PC-3 (cell line): Measurements from ENCODE around the gene DDX54. TPM values are rescaled to one million over a fixed set of nuclear protein-coding genes. Genes with fewer than 3 reads are reported as not detected.

Experiments used
- ATAC-seq: fragments of 200-7000 bp; cut with Tn5 transposase; 2 replicates; pipeline ENCODE4 v1.9.1; 2020; ENCODE audit warnings: mild to moderate bottlenecking, moderate library complexity
- BruUV-seq: library from RNA; stranded (reverse); fragments of 400-500 nt; replicated peaks from 2 replicates; lab custom pipeline; 2021; lab: Mats Ljungman, UMichigan
- CTCF ChIA-PET: fragments of 300-600 bp; sonication (Branson Sonifier 250); formaldehyde crosslinking; loops from one replicate; lab custom pipeline; 2022; ENCODE audit warnings: antibody characterized with exemption; lab: Charles Lee
- POLR2A ChIA-PET: fragments of 300-600 bp; sonication (Branson Sonifier 250); formaldehyde crosslinking; loops from one replicate; lab custom pipeline; 2022; ENCODE audit warnings: antibody characterized with exemption; ENCODE audit not compliant: unreplicated experiment; lab: Charles Lee
- DNase-seq: peaks from one replicate; pipeline ENCODE4 v3.0.0-alpha.2; 2015
- H2AFZ ChIP-seq: fragments of 300-600 bp; sonication (generic); 2 replicates; pipeline ENCODE4 v1.6.0; 2016; ENCODE audit warnings: antibody characterized with exemption, low read length
- H3F3A ChIP-seq: fragments of 300-600 bp; sonication (generic); one replicate; pipeline ENCODE4 v1.6.0; 2017; ENCODE audit warnings: antibody characterized with exemption, low read length, control low read depth, mild to moderate bottlenecking; ENCODE audit not compliant: unreplicated experiment
- H3K27ac ChIP-seq: fragments of 300-600 bp; sonication (generic); 2 replicates; pipeline ENCODE4 v1.5.1; 2016; ENCODE audit warnings: mild to moderate bottlenecking, low read length
- H3K27me3 ChIP-seq: fragments of 300-600 bp; sonication (generic); 2 replicates; pipeline ENCODE4 v1.6.1; 2016; ENCODE audit warnings: low read length, mixed read lengths
- H3K36me3 ChIP-seq: fragments of 300-600 bp; sonication (generic); 2 replicates; pipeline ENCODE4 v1.6.1; 2016; ENCODE audit warnings: low read depth, mixed run types, low read length, mixed read lengths
- H3K4me1 ChIP-seq: fragments of 300-600 bp; sonication (generic); 2 replicates; pipeline ENCODE4 v1.5.1; 2016; ENCODE audit warnings: low read length; ENCODE audit not compliant: insufficient read depth
- H3K4me2 ChIP-seq: fragments of 300-600 bp; sonication (generic); 2 replicates; pipeline ENCODE4 v1.6.0; 2016; ENCODE audit warnings: low read length
- H3K4me3 ChIP-seq: fragments of 300-600 bp; sonication (generic); 2 replicates; pipeline ENCODE4 v1.5.1; 2016; ENCODE audit warnings: mild to moderate bottlenecking, low read length, mixed read lengths
- H3K79me2 ChIP-seq: fragments of 300-600 bp; sonication (generic); 2 replicates; pipeline ENCODE4 v1.6.1; 2017; ENCODE audit warnings: low read length, mixed read lengths
- H3K9ac ChIP-seq: fragments of 300-600 bp; sonication (generic); 2 replicates; pipeline ENCODE4 v1.6.0; 2016; ENCODE audit warnings: mild to moderate bottlenecking, low read length
- H3K9me2 ChIP-seq: fragments of 300-600 bp; sonication (generic); replicated peaks from 2 replicates; pipeline ENCODE4 v1.6.1; 2016; ENCODE audit warnings: mixed run types, low read length, mixed read lengths
- H3K9me3 ChIP-seq: fragments of 300-600 bp; sonication (generic); 2 replicates; pipeline ENCODE4 v1.6.1; 2016; ENCODE audit warnings: low read length, mixed read lengths
- H4K20me1 ChIP-seq: fragments of 300-600 bp; sonication (generic); 2 replicates; pipeline ENCODE4 v1.6.1; 2016; ENCODE audit warnings: low read length, mixed read lengths
- CTCF ChIP-seq: fragments of 300-600 bp; sonication (generic); conservative IDR thresholded peaks from 2 replicates; pipeline ENCODE4 v1.5.1; 2017; ENCODE audit warnings: antibody characterized with exemption, low read depth, mild to moderate bottlenecking, low read length
- EZH2 ChIP-seq: fragments of 300-600 bp; sonication (generic); IDR thresholded peaks from one replicate; pipeline ENCODE4 v1.6.1; 2017; ENCODE audit warnings: antibody characterized with exemption, mild to moderate bottlenecking, low read length; ENCODE audit not compliant: unreplicated experiment
- EZH2phosphoT487 ChIP-seq: fragments of 300-600 bp; sonication (generic); IDR thresholded peaks from 2 replicates; pipeline ENCODE4 v1.6.1; 2018; ENCODE audit warnings: mild to moderate bottlenecking, antibody characterized with exemption, low read length, borderline replicate concordance
- intact Hi-C: fragments of 100-400 bp; cut with micrococcal nuclease; formaldehyde crosslinking; loops from 2 replicates; pipeline ENCODE4 v1.9.0; 2023
- total RNA-seq: library from RNA; depleted of rRNA; stranded (reverse); fragments of >200 nt; gene quantifications from 2 replicates; pipeline ENCODE4 v1.2.3, GENCODE V29; 2014

The DDX54 gene
- total RNA-seq, 1 experiment from 2014 or later = 158 TPM

GRCh38 chr12:113129664-113130456, 55.4 kb downstream of the DDX54 start:
- no peaks in the 10 kb centered on the region for H3K4me1 ChIP-seq
- no peaks in the 10 kb centered on the region for H3K79me2 ChIP-seq
- ATAC-seq (no peak), DNase-seq (no peak)
- H2AFZ ChIP-seq = no peak overlapping the region
- H3K9me2 ChIP-seq = no peaks in the 10 kb centered on the region
- H3K36me3 ChIP-seq = no peaks in the 10 kb centered on the region
- no peak overlapping the region for H3K4me3 ChIP-seq
- POLR2A ChIA-PET = no interaction called here
- H3K4me2 ChIP-seq = no peak overlapping the region
- intact Hi-C loops = no loop called here
- H4K20me1 ChIP-seq = no peaks in the 10 kb centered on the region
- H3K9me3 ChIP-seq = no peaks in the 10 kb centered on the region
- no peaks in the 10 kb centered on the region for H3K27me3 ChIP-seq
- no peaks in the 10 kb centered on the region for H3F3A ChIP-seq
- no peak overlapping the region for H3K27ac ChIP-seq
- BruUV-seq = no TSS peak
- TF ChIP-seq EZH2phosphoT487 (no peak), EZH2 (no peak), CTCF (no peak)
- CTCF ChIA-PET = no interaction called here
- no peak overlapping the region for H3K9ac ChIP-seq

- TF ChIP-seq CTCF = no peak
- no peak for TF ChIP-seq EZH2
- Histone ChIP-seq H3K79me2 (no peaks in the 10 kb centered on the region), H3K9me3 (no peaks in the 10 kb centered on the region), H3F3A (no peaks in the 10 kb centered on the region), H3K4me2 (no peak overlapping the region), H2AFZ (no peak overlapping the region), H3K36me3 (no peaks in the 10 kb centered on the region), H4K20me1 (no peaks in the 10 kb centered on the region), H3K27me3 (no peaks in the 10 kb centered on the region), H3K4me3 (no peak overlapping the region), H3K9ac (no peak overlapping the region), H3K27ac (no peak overlapping the region), H3K9me2 (no peaks in the 10 kb centered on the region), H3K4me1 (no peaks in the 10 kb centered on the region)
- DNase-seq (no peak), ATAC-seq (no peak)
- intact Hi-C loops = no loop called here
- no TSS peak for BruUV-seq
- ChIA-PET POLR2A (no interaction called here), CTCF (no interaction called here)
Measured at GRCh38 chr12:113128802-113129663, 56.2 kb downstream of the DDX54 start.
